GM23338 (cell line): ENCODE results near the gene LTBP2. TPM values are rescaled to one million over a fixed set of nuclear protein-coding genes. Genes with fewer than 3 reads are reported as not detected.

Experiments
- ATAC-seq: fragments of 200-7000 bp; cut with Tn5 transposase; 3 replicates; pipeline ENCODE4 v1.9.1; 2020
- DNase-seq: peaks from one replicate; pipeline ENCODE4 v3.0.0-alpha.2; 2015; ENCODE audit warnings: low spot score
- H2AFZ ChIP-seq: fragments of 200-600 bp; sonication (generic); 2 replicates; pipeline ENCODE4 v1.8.0; 2016; ENCODE audit warnings: antibody characterized with exemption, mild to moderate bottlenecking, moderate library complexity
- H3F3A ChIP-seq: fragments of 200-600 bp; sonication (generic); replicated peaks from 2 replicates; pipeline ENCODE4 v1.8.0; 2017; ENCODE audit warnings: antibody characterized with exemption, mixed run types, low read depth
- H3K27ac ChIP-seq: fragments of 200-600 bp; sonication (generic); 2 replicates; pipeline ENCODE4 v1.6.1; 2016; ENCODE audit warnings: low read depth
- H3K27me3 ChIP-seq: fragments of 200-600 bp; sonication (generic); 2 replicates; pipeline ENCODE4 v1.8.0; 2016; ENCODE audit warnings: mild to moderate bottlenecking, mixed run types, moderate library complexity; ENCODE audit not compliant: insufficient read depth
- H3K36me3 ChIP-seq: fragments of 200-600 bp; sonication (generic); 2 replicates; pipeline ENCODE4 v1.8.0; 2016; ENCODE audit warnings: mild to moderate bottlenecking; ENCODE audit not compliant: insufficient read depth
- H3K4me1 ChIP-seq: fragments of 200-600 bp; sonication (generic); 2 replicates; pipeline ENCODE4 v1.8.0; 2016; ENCODE audit warnings: mild to moderate bottlenecking, moderate library complexity; ENCODE audit not compliant: insufficient read depth
- H3K4me2 ChIP-seq: fragments of 200-600 bp; sonication (generic); 2 replicates; pipeline ENCODE4 v1.7.1; 2017; ENCODE audit warnings: mixed run types
- H3K4me3 ChIP-seq: fragments of 200-600 bp; sonication (generic); 2 replicates; pipeline ENCODE4 v1.6.1; 2016; ENCODE audit warnings: mixed run types
- H3K79me2 ChIP-seq: fragments of 200-600 bp; sonication (generic); replicated peaks from 2 replicates; pipeline ENCODE4 v1.8.0; 2017; ENCODE audit warnings: mild to moderate bottlenecking; ENCODE audit not compliant: insufficient read depth
- H3K9me2 ChIP-seq: fragments of 200-600 bp; sonication (generic); 2 replicates; pipeline ENCODE4 v1.8.0; 2017; ENCODE audit not compliant: insufficient read depth
- H4K20me1 ChIP-seq: fragments of 200-600 bp; sonication (generic); replicated peaks from 2 replicates; pipeline ENCODE4 v1.8.0; 2017; ENCODE audit warnings: mild to moderate bottlenecking; ENCODE audit not compliant: insufficient read depth
- H3K27ac Mint-ChIP-seq: 2 replicates; pipeline ENCODE4 v1.8.0; 2020; ENCODE audit warnings: inconsistent platforms, mild to moderate bottlenecking, moderate library complexity, mixed read lengths
- H3K27me3 Mint-ChIP-seq: 3 replicates; pipeline ENCODE4 v1.8.0; 2022; ENCODE audit warnings: low read depth, mild to moderate bottlenecking, moderate library complexity, mixed read lengths, inconsistent platforms; ENCODE audit not compliant: insufficient read depth, poor library complexity
- H3K36me3 Mint-ChIP-seq: 3 replicates; pipeline ENCODE4 v1.8.0; 2021; ENCODE audit warnings: low read depth, mild to moderate bottlenecking, inconsistent platforms, moderate library complexity, mixed read lengths
- H3K4me1 Mint-ChIP-seq: 3 replicates; pipeline ENCODE4 v1.8.0; 2020; ENCODE audit warnings: mild to moderate bottlenecking, inconsistent platforms, mixed read lengths
- H3K4me3 Mint-ChIP-seq: 3 replicates; pipeline ENCODE4 v1.8.0; 2021; ENCODE audit warnings: moderate library complexity, mild to moderate bottlenecking, inconsistent platforms, mixed read lengths
- H3K9me3 Mint-ChIP-seq: 3 replicates; pipeline ENCODE4 v1.8.0; 2020; ENCODE audit warnings: moderate library complexity, mild to moderate bottlenecking, inconsistent platforms, mixed read lengths
- CREB1 ChIP-seq: fragments of 250-450 bp; sonication (Bioruptor Pico); IDR thresholded peaks from 2 replicates; pipeline ENCODE4 v1.5.0; 2020; ENCODE audit warnings: low read depth, mild to moderate bottlenecking, moderate library complexity
- CTCF ChIP-seq, 2 experiments: fragments of 200-600 bp in 1 of 2; sonication (generic) in 1 of 2; conservative IDR thresholded peaks; 2 replicates each; pipeline versions ENCODE4 v1.5.1 to v1.6.1; 2016 to 2017; ENCODE audit warnings: antibody characterized with exemption in 2 of 2, low read depth in 2 of 2, mild to moderate bottlenecking in 2 of 2, moderate library complexity in 1 of 2
- EZH2 ChIP-seq: fragments of 200-600 bp; sonication (generic); IDR thresholded peaks from one replicate; pipeline ENCODE4 v1.8.0; 2017; ENCODE audit warnings: antibody characterized with exemption, mild to moderate bottlenecking, low read depth; ENCODE audit not compliant: unreplicated experiment
- EZH2phosphoT487 ChIP-seq: fragments of 200-600 bp; sonication (generic); IDR thresholded peaks from one replicate; pipeline ENCODE4 v1.8.1; 2018; ENCODE audit warnings: antibody characterized with exemption; ENCODE audit not compliant: unreplicated experiment
- JUNB ChIP-seq: IDR thresholded peaks from one replicate; pipeline ENCODE4 v1.6.1; 2016; ENCODE audit warnings: antibody characterized with exemption; ENCODE audit not compliant: unreplicated experiment
- POLR2AphosphoS5 ChIP-seq: IDR thresholded peaks from 2 replicates; pipeline ENCODE4 v1.6.1; 2016; ENCODE audit warnings: antibody characterized with exemption, low read depth
- REST ChIP-seq: IDR thresholded peaks from one replicate; pipeline ENCODE4 v1.6.1; 2018; ENCODE audit warnings: antibody characterized with exemption; ENCODE audit not compliant: unreplicated experiment
- ZNF114 ChIP-seq: fragments of 250-450 bp; sonication (Bioruptor Pico); IDR thresholded peaks from 2 replicates; pipeline ENCODE4 v1.5.0; 2020; ENCODE audit warnings: mild to moderate bottlenecking, moderate library complexity
- ZNF331 ChIP-seq: fragments of 250-450 bp; sonication (Bioruptor Pico); IDR thresholded peaks from 2 replicates; pipeline ENCODE4 v1.5.0; 2020; ENCODE audit warnings: low read depth, mild to moderate bottlenecking, moderate library complexity
- polyA plus RNA-seq: library from polyadenylated mRNA; unstranded; fragments of >200 nt; fragmentation: Nextera tagmentation; extraction: Ambion mirVana; gene quantifications from 2 replicates; pipeline ENCODE4 v1.2.1, GENCODE V29; 2016
- total RNA-seq: library from RNA; depleted of rRNA; stranded (reverse); fragments of >200 nt; shearing (Covaris generic); gene quantifications from 2 replicates; pipeline ENCODE4 v1.2.3, GENCODE V29; 2014

Gene LTBP2
- total and polyA plus RNA-seq, 2 experiments from 2014 or later = 0.27 to 0.49 TPM

- Histone ChIP-seq H3K27me3 (no peaks in the 10 kb centered on the region), H4K20me1 (no peaks in the 10 kb centered on the region), H3K36me3 (no peaks in the 10 kb centered on the region), H3K4me1 (no peaks in the 10 kb centered on the region), H3K79me2 (no peaks in the 10 kb centered on the region), H2AFZ (peak overlapping the region; percentile 89), H3K4me2 (no peak overlapping the region), H3F3A (no peaks in the 10 kb centered on the region), H3K9me2 (no peaks in the 10 kb centered on the region; the same call in 1 of the 2 replicates), H3K27ac (no peak overlapping the region), H3K4me3 (no peak overlapping the region)
- no peaks in the 10 kb centered on the region; the same call in 2 of the 3 replicates for H3K9me3 Mint-ChIP-seq
- ATAC-seq = peak; percentile 90
- H3K4me1 Mint-ChIP-seq = peaks cover 20% of the 10 kb centered on the region
- no peaks in the 10 kb centered on the region for H3K36me3 Mint-ChIP-seq
- no peak overlapping the region for H3K4me3 Mint-ChIP-seq
- TF ChIP-seq JUNB = no peak
- TF ChIP-seq EZH2phosphoT487 = no peak
- TF ChIP-seq EZH2 = no peak
- no peak for TF ChIP-seq CTCF (conservative IDR thresholded peaks at IDR 0.05; ENCODE audit: low read depth in 2 of 2)
- TF ChIP-seq REST = no peak
- H3K27me3 Mint-ChIP-seq = peaks cover 12% of the 10 kb centered on the region
- peak overlapping the region; percentile 86 for H3K27ac Mint-ChIP-seq
- peak; percentile 55 for DNase-seq
These were observed 95.4 kb downstream of the LTBP2 start for GRCh38 chr14:74516451-74517160.

DNA sequence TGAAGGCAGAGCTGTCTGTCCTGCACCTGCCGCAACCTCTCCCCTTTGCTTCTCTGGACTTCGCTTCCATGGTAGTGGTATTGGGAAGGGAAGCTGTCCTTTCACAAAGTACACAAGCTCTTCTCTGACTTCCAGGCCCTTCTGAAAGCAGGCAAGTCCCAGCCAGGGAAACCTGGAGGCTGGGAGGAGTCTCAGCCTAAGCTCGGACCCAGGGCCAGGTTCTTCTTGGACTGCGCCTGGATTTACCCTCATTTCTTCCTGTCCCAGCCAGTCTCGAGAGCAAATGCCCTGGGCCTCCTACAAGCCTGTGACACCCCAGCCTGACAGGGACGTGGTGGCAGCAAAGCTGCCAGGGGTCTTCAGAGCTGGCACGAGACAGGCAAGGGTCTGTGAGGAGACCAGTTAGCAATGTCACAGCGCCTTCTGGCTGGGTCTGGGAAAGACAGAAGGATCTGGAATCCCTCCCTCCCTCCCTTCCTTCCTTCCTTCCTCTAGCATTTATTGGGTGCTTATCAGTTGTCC lies 96.1 kb downstream of the LTBP2 start:
- Mint-ChIP-seq H3K27ac (peak overlapping the region; percentile 86), H3K4me1 (peaks cover 23% of the 10 kb centered on the region), H3K27me3 (peaks cover 15% of the 10 kb centered on the region), H3K36me3 (no peaks in the 10 kb centered on the region), H3K4me3 (no peak overlapping the region), H3K9me3 (no peaks in the 10 kb centered on the region; the same call in 2 of the 3 replicates)
- Histone ChIP-seq H3K9me2 (no peaks in the 10 kb centered on the region; the same call in 1 of the 2 replicates), H3K79me2 (no peaks in the 10 kb centered on the region), H2AFZ (no peak overlapping the region), H3K4me3 (no peak overlapping the region), H3F3A (no peaks in the 10 kb centered on the region), H3K4me1 (no peaks in the 10 kb centered on the region), H3K36me3 (no peaks in the 10 kb centered on the region), H3K4me2 (no peak overlapping the region), H4K20me1 (no peaks in the 10 kb centered on the region), H3K27me3 (no peaks in the 10 kb centered on the region), H3K27ac (no peak overlapping the region)
- no peak for DNase-seq
- ATAC-seq = no peak
- TF ChIP-seq POLR2AphosphoS5 = no peak
- TF ChIP-seq EZH2phosphoT487 = no peak
- TF ChIP-seq CREB1 (CRISPR knock-in tag) = no peak
- TF ChIP-seq ZNF114 (CRISPR knock-in tag) = no peak
- TF ChIP-seq EZH2 = no peak
- TF ChIP-seq ZNF331 = no peak
- TF ChIP-seq CTCF (conservative IDR thresholded peaks at IDR 0.05; ENCODE audit: low read depth in 2 of 2) = no peak
- TF ChIP-seq REST = no peak
- no peak for TF ChIP-seq JUNB
